HepG2 (cell line): ENCODE measurements around the gene VPS4B. TPM values are rescaled to one million over a fixed set of nuclear protein-coding genes. Genes with fewer than 3 reads are reported as not detected.

ENCODE experiments used
- BORCS8-MEF2B ChIP-seq: sonication (generic); formaldehyde crosslinking; IDR thresholded peaks from 2 replicates; pipeline ENCODE4 v1.8.0; 2022; ENCODE audit warnings: mild to moderate bottlenecking, missing genetic modification reagents
- FOXA3 ChIP-seq: IDR thresholded peaks from 2 replicates; pipeline ENCODE4 v1.6.1; 2016; ENCODE audit warnings: missing genetic modification reagents, missing compliant biosample characterization
- HBP1 ChIP-seq: IDR thresholded peaks from 2 replicates; pipeline ENCODE4 v1.6.1; 2016; ENCODE audit warnings: low read depth, control low read depth
- KDM2A ChIP-seq: sonication (generic); formaldehyde crosslinking; IDR thresholded peaks from 2 replicates; pipeline ENCODE4 v1.4.0; 2020; ENCODE audit warnings: low read depth, missing genetic modification reagents, borderline replicate concordance
- MTA1 ChIP-seq: sonication (generic); formaldehyde crosslinking; IDR thresholded peaks from 2 replicates; pipeline ENCODE4 v1.4.0; 2020; ENCODE audit warnings: missing genetic modification reagents, mild to moderate bottlenecking, borderline replicate concordance
- NRL ChIP-seq: sonication (generic); formaldehyde crosslinking; IDR thresholded peaks from 2 replicates; pipeline ENCODE4 v1.5.0; 2020; ENCODE audit warnings: missing genetic modification reagents, mild to moderate bottlenecking, moderate library complexity, borderline replicate concordance
- RXRB ChIP-seq: IDR thresholded peaks from 2 replicates; pipeline ENCODE4 v1.6.1; 2016; ENCODE audit warnings: borderline replicate concordance, missing genetic modification reagents, missing compliant biosample characterization
- STAT5B ChIP-seq: sonication (generic); formaldehyde crosslinking; IDR thresholded peaks from 2 replicates; pipeline ENCODE4 v1.4.0; 2020; ENCODE audit warnings: missing genetic modification reagents
- TEAD2 ChIP-seq: sonication (generic); formaldehyde crosslinking; IDR thresholded peaks from 2 replicates; pipeline ENCODE4 v1.9.0; 2021; ENCODE audit warnings: missing genetic modification reagents
- ZC3H4 ChIP-seq: sonication (generic); formaldehyde crosslinking; IDR thresholded peaks from 2 replicates; pipeline ENCODE4 v1.4.0; 2020; ENCODE audit warnings: missing genetic modification reagents, borderline replicate concordance
- ZFP90 ChIP-seq: sonication (generic); formaldehyde crosslinking; IDR thresholded peaks from 2 replicates; pipeline ENCODE4 v1.8.0; 2022; ENCODE audit warnings: missing genetic modification reagents, mild to moderate bottlenecking, inconsistent platforms, borderline replicate concordance
- ZNF12 ChIP-seq: sonication (generic); formaldehyde crosslinking; IDR thresholded peaks from 2 replicates; pipeline ENCODE4 v1.5.0; 2020; ENCODE audit warnings: missing genetic modification reagents
- ZNF574 ChIP-seq: sonication (generic); formaldehyde crosslinking; IDR thresholded peaks from 2 replicates; pipeline ENCODE4 v1.4.0; 2020; ENCODE audit warnings: missing genetic modification reagents
- ZNF660 ChIP-seq: sonication (generic); formaldehyde crosslinking; IDR thresholded peaks from 2 replicates; pipeline ENCODE4 v1.5.1; 2020; ENCODE audit warnings: mild to moderate bottlenecking, low read depth, missing genetic modification reagents, borderline replicate concordance
- ZNF687 ChIP-seq: sonication (generic); formaldehyde crosslinking; IDR thresholded peaks from 2 replicates; pipeline ENCODE4 v1.5.1; 2020; ENCODE audit warnings: mild to moderate bottlenecking, missing genetic modification reagents, moderate library complexity
- polyA plus RNA-seq, 8 experiments: library from polyadenylated mRNA; depleted of rRNA in 3 of 8; stranded (reverse) in 7 of 8; unstranded in 1 of 8; fragments of >200 nt; fragmentation: Illumina TruSeq in 4 of 8; extraction: Trizol in 4 of 8; gene quantifications; 2 replicates each; pipeline versions ENCODE4 v1.2.1 to v1.2.3, GENCODE V29; 2011 to 2016; ENCODE audit warnings: low read depth in 4 of 8, missing spikeins in 1 of 8, mixed read lengths in 1 of 8; ENCODE audit not compliant: insufficient read depth in 1 of 8
- total RNA-seq, 5 experiments: library from RNA; depleted of rRNA; stranded (reverse); fragments of >200 nt; fragmentation: Illumina TruSeq; extraction: Trizol; gene quantifications; 2 replicates each; pipeline ENCODE4 v1.2.3, GENCODE V29; 2016; ENCODE audit warnings: low read depth in 1 of 5
- TF ChIP-seq, protein P1 (sequence below): IDR thresholded peaks from 2 replicates; pipeline ENCODE4 v1.6.1; 2018; ENCODE audit warnings: missing genetic modification reagents, mild to moderate bottlenecking, missing compliant biosample characterization
- TF ChIP-seq, protein P2 (sequence below): sonication (generic); formaldehyde crosslinking; conservative IDR thresholded peaks from 2 replicates; pipeline ENCODE4 v1.8.0; 2022; ENCODE audit warnings: low read depth, missing genetic modification reagents

The VPS4B gene
- total and polyA plus RNA-seq, 2 of the 13 experiments (the other 11 are each of a cell fraction or from before 2014, with no cell fraction given) = 12.8 to 25.9 TPM

DNA sequence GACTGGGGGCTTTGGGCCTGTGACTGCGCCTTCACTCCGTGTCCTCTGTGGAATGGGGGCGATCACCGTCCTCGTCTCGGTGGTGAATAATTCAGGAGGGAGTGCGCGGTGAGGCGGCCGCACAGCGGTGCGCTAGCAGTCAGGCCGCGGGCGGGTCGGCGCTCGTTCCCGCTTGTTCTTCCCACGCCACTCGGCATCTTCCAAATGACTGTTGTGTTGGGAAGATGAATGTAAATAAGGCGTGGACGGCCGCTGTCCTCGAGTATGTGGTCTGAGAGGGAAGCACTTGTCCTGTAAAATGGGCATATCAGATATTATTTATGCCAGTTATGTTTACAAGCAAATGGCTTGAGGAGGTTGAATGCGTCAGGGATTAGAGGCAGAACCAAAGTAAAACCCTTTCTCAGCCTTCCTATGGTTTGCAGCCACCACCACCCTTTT, 608 bp upstream of the VPS4B start (continued):
- TF ChIP-seq ZNF12 (CRISPR knock-in tag) = peak; percentile 3; the same call in 1 of the 2 replicates
- no peak for TF ChIP-seq HBP1 (CRISPR knock-in tag)
- peak; percentile 77 for TF ChIP-seq ZNF687 (CRISPR knock-in tag)
- peak; percentile 81; the same call in 1 of the 2 replicates for TF ChIP-seq ZNF574 (CRISPR knock-in tag)
- no peak; the same call in 1 of the 2 replicates for TF ChIP-seq RXRB (CRISPR knock-in tag)
- no peak for TF ChIP-seq ZFP90 (CRISPR knock-in tag)
- peak; percentile 44; the same call in 1 of the 2 replicates for TF ChIP-seq ZC3H4 (CRISPR knock-in tag)
- TF ChIP-seq TEAD2 (CRISPR knock-in tag) = 0 out of 2 replicates have a peak, but pooled peaks have one; percentile 4
- TF ChIP-seq NRL (CRISPR knock-in tag) = peak; percentile 72; the same call in 1 of the 2 replicates
- no peak for TF ChIP-seq ZNF660 (CRISPR knock-in tag)
- TF ChIP-seq, protein P1, sequence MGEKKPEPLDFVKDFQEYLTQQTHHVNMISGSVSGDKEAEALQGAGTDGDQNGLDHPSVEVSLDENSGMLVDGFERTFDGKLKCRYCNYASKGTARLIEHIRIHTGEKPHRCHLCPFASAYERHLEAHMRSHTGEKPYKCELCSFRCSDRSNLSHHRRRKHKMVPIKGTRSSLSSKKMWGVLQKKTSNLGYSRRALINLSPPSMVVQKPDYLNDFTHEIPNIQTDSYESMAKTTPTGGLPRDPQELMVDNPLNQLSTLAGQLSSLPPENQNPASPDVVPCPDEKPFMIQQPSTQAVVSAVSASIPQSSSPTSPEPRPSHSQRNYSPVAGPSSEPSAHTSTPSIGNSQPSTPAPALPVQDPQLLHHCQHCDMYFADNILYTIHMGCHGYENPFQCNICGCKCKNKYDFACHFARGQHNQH (CRISPR knock-in tag) = 0 out of 2 replicates have a peak, but pooled peaks have one; percentile 12
- TF ChIP-seq, protein P2, sequence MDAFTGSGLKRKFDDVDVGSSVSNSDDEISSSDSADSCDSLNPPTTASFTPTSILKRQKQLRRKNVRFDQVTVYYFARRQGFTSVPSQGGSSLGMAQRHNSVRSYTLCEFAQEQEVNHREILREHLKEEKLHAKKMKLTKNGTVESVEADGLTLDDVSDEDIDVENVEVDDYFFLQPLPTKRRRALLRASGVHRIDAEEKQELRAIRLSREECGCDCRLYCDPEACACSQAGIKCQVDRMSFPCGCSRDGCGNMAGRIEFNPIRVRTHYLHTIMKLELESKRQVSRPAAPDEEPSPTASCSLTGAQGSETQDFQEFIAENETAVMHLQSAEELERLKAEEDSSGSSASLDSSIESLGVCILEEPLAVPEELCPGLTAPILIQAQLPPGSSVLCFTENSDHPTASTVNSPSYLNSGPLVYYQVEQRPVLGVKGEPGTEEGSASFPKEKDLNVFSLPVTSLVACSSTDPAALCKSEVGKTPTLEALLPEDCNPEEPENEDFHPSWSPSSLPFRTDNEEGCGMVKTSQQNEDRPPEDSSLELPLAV (CRISPR knock-in tag) = no peak
- TF ChIP-seq FOXA3 (CRISPR knock-in tag) = peak; percentile 48; the same call in 1 of the 2 replicates
- TF ChIP-seq STAT5B (CRISPR knock-in tag) = no peak
- TF ChIP-seq MTA1 (CRISPR knock-in tag) = 0 out of 2 replicates have a peak, but pooled peaks have one; percentile 29
- TF ChIP-seq BORCS8-MEF2B (CRISPR knock-in tag) = peak; percentile 53; the same call in 1 of the 2 replicates
- TF ChIP-seq KDM2A = peak; percentile 56
